Lower lobe of right lung (tissue), 2 donors: ENCODE measurements around the gene FGD6. TPM values are rescaled to one million over a fixed set of nuclear protein-coding genes. Genes with fewer than 3 reads are reported as not detected.

Source experiments
- ATAC-seq, 2 donors: fragments of 200-7000 bp; cut with Tn5 transposase; one replicate each; pipeline ENCODE4 v1.9.1; 2020 to 2022; ENCODE audit warnings: mild to moderate bottlenecking in 2 of 2, moderate library complexity in 2 of 2
- DNase-seq: peaks from one replicate; pipeline ENCODE4 v3.0.0-alpha.2; 2020
- H3K27ac ChIP-seq: fragments of 200-600 bp; one replicate; pipeline ENCODE4 v1.8.0; 2022
- H3K27me3 ChIP-seq: fragments of 200-600 bp; one replicate; pipeline ENCODE4 v1.8.0; 2022; ENCODE audit warnings: low read depth
- H3K36me3 ChIP-seq: fragments of 200-600 bp; one replicate; pipeline ENCODE4 v1.8.0; 2022; ENCODE audit warnings: mild to moderate bottlenecking
- H3K4me1 ChIP-seq: fragments of 200-600 bp; one replicate; pipeline ENCODE4 v1.8.0; 2022
- H3K4me3 ChIP-seq: fragments of 200-600 bp; one replicate; pipeline ENCODE4 v1.8.0; 2022; ENCODE audit warnings: mild to moderate bottlenecking
- H3K9me3 ChIP-seq: fragments of 200-600 bp; one replicate; pipeline ENCODE4 v1.8.0; 2022
- CTCF ChIP-seq: fragments of 200-600 bp; IDR thresholded peaks from one replicate; pipeline ENCODE4 v1.8.0; 2022; ENCODE audit warnings: antibody characterized with exemption, mild to moderate bottlenecking
- intact Hi-C: fragments of 100-400 bp; cut with DNase I; formaldehyde crosslinking; loops from one replicate; pipeline ENCODE4 v1.11.0; 2022
- long read RNA-seq: library from polyadenylated mRNA; unstranded; transcript quantifications from one replicate; pipeline ENCODE4 v2.0.0, GENCODE V29; 2021
- total RNA-seq: library from RNA; stranded (reverse); fragmentation: NEBNext Ultra II Directional; extraction: Animal tissue kit (Norgen Biotek cat#: 25700); gene quantifications from one replicate; pipeline ENCODE4 v1.2.1, GENCODE V29; 2021
- donor health status: DM: no; HTN: yes; CAD: no; lungs with severe emphysema.

The FGD6 gene
- 22.9 TPM for total RNA-seq
- long read RNA-seq, full-length matches to known transcripts, result 3 of 12 reads
- long read RNA-seq, partial matches to known transcripts, result 2 of 12 reads
- long read RNA-seq, other reads (novel, unspliced or antisense), result 7 of 12 reads

- Histone ChIP-seq H3K4me1 (peaks cover 31% of the 10 kb centered on the region), H3K27ac (peak within 1 kb of the TSS; percentile 97), H3K36me3 (no peaks in the 10 kb centered on the region), H3K4me3 (peak within 1 kb of the TSS; percentile 88), H3K9me3 (no peaks in the 10 kb centered on the region), H3K27me3 (no peaks in the 10 kb centered on the region)
- intact Hi-C loops, result no loop called here
- DNase-seq (peak; percentile 99), ATAC-seq (peak; percentile 96 to 98)
- peak; percentile 77 for TF ChIP-seq CTCF
Observed at GRCh38 chr12:95217377-95218149, at the start of gene FGD6, which contains the start of gene VEZT. FGD6 (minus strand) TSS chr12:95217467; CDS start chr12:95217240, 227 bp downstream. VEZT (plus strand) TSS chr12:95217807; CDS start chr12:95217851, 44 bp downstream.

GRCh38 chr12:95266254-95266653 is 49.0 kb upstream of the FGD6 start:
- Histone ChIP-seq H3K27ac (no peak overlapping the region), H3K36me3 (peaks cover 70% of the 10 kb centered on the region), H3K4me3 (no peak overlapping the region), H3K9me3 (no peaks in the 10 kb centered on the region), H3K4me1 (peaks cover 5% of the 10 kb centered on the region), H3K27me3 (no peaks in the 10 kb centered on the region)
- intact Hi-C loops, result no loop called here
- ATAC-seq (no peak), DNase-seq (no peak)
- TF ChIP-seq CTCF, result no peak

- no peak for TF ChIP-seq CTCF
- Histone ChIP-seq H3K27ac (no peak overlapping the region), H3K27me3 (no peaks in the 10 kb centered on the region)
Observed at GRCh38 chr12:95265765-95266164, 48.5 kb upstream of the FGD6 start.

GRCh38 chr12:95262808-95263207 is 45.5 kb upstream of the FGD6 start:
- Histone ChIP-seq H3K36me3 (peaks cover 67% of the 10 kb centered on the region), H3K4me1 (peaks cover 14% of the 10 kb centered on the region), H3K27me3 (no peaks in the 10 kb centered on the region), H3K4me3 (no peak overlapping the region), H3K27ac (peak overlapping the region; percentile 49), H3K9me3 (no peaks in the 10 kb centered on the region)
- TF ChIP-seq CTCF, result no peak
- DNase-seq, result no peak
- peak; percentile 46 to 57 for ATAC-seq
- intact Hi-C loops, result no loop called here

More at GRCh38 chr12:95265765-95266164, 48.5 kb upstream of the FGD6 start:
- H3K4me1 ChIP-seq, result peaks cover 5% of the 10 kb centered on the region
- intact Hi-C loops, result no loop called here
- no peaks in the 10 kb centered on the region for H3K9me3 ChIP-seq
- H3K4me3 ChIP-seq, result no peak overlapping the region
- DNase-seq (no peak), ATAC-seq (no peak)
- peaks cover 66% of the 10 kb centered on the region for H3K36me3 ChIP-seq

- DNase-seq (no peak), ATAC-seq (no peak)
- H3K27ac ChIP-seq, result no peak overlapping the region
- intact Hi-C loops, result no loop called here
- no peaks in the 10 kb centered on the region for H3K9me3 ChIP-seq
- H3K36me3 ChIP-seq, result peaks cover 67% of the 10 kb centered on the region
- H3K4me1 ChIP-seq, result peaks cover 14% of the 10 kb centered on the region
- TF ChIP-seq CTCF, result no peak
- H3K27me3 ChIP-seq, result no peaks in the 10 kb centered on the region
- H3K4me3 ChIP-seq, result no peak overlapping the region
Observed at GRCh38 chr12:95261109-95261508, 43.8 kb upstream of the FGD6 start.
